ENCODE measurements around the gene BEST1. TPM values are rescaled to one million over a fixed set of nuclear protein-coding genes. Genes with fewer than 3 reads are reported as not detected.

BEST1 gene
- total RNA-seq, 1 experiment from 2014 or later: 0.17 TPM

DNA sequence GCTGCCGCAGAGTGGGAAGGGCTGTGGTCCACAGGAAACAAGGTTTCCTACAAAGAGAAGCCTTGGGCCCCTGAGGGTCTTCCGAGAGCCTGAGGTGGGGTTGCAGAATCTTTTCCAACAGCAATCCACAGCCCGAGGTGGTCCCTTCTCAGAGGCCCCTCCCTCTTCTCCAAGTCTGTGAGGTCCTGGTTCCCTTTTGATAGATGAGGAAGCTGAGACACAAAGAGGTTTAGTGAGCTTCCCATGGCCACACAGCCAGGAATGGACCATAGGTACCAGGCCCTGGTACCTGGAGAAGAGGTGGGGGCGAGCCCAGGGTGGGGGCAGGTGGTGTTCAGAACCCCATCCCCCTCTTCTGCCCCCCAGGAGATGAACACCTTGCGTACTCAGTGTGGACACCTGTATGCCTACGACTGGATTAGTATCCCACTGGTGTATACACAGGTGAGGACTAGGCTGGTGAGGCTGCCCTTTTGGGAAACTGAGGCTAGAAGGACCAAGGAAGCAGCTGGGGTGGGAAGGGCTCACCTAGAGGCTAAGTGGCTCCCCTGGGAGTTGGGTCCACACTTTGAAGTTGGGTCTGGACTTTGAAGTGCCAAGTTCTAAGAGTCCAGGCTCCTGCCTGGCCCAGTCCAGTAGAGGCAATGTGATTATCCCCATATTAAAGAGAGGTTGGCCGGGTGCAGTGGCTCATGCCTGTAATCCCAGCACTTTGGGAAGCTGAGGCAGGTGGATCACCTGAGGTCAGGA is 7.0 kb downstream of the BEST1 start (continued):
- TF ChIP-seq, protein P1, sequence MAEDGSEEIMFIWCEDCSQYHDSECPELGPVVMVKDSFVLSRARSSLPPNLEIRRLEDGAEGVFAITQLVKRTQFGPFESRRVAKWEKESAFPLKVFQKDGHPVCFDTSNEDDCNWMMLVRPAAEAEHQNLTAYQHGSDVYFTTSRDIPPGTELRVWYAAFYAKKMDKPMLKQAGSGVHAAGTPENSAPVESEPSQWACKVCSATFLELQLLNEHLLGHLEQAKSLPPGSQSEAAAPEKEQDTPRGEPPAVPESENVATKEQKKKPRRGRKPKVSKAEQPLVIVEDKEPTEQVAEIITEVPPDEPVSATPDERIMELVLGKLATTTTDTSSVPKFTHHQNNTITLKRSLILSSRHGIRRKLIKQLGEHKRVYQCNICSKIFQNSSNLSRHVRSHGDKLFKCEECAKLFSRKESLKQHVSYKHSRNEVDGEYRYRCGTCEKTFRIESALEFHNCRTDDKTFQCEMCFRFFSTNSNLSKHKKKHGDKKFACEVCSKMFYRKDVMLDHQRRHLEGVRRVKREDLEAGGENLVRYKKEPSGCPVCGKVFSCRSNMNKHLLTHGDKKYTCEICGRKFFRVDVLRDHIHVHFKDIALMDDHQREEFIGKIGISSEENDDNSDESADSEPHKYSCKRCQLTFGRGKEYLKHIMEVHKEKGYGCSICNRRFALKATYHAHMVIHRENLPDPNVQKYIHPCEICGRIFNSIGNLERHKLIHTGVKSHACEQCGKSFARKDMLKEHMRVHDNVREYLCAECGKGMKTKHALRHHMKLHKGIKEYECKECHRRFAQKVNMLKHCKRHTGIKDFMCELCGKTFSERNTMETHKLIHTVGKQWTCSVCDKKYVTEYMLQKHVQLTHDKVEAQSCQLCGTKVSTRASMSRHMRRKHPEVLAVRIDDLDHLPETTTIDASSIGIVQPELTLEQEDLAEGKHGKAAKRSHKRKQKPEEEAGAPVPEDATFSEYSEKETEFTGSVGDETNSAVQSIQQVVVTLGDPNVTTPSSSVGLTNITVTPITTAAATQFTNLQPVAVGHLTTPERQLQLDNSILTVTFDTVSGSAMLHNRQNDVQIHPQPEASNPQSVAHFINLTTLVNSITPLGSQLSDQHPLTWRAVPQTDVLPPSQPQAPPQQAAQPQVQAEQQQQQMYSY (CRISPR knock-in tag; IDR thresholded peaks at IDR 0.05): no peak
- TF ChIP-seq, protein P2, sequence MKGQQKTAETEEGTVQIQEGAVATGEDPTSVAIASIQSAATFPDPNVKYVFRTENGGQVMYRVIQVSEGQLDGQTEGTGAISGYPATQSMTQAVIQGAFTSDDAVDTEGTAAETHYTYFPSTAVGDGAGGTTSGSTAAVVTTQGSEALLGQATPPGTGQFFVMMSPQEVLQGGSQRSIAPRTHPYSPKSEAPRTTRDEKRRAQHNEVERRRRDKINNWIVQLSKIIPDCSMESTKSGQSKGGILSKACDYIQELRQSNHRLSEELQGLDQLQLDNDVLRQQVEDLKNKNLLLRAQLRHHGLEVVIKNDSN (CRISPR knock-in tag; IDR thresholded peaks at IDR 0.05): no peak
- TF ChIP-seq OVOL2 (CRISPR knock-in tag; IDR thresholded peaks at IDR 0.05; ENCODE audit: borderline replicate concordance): no peak

DNA sequence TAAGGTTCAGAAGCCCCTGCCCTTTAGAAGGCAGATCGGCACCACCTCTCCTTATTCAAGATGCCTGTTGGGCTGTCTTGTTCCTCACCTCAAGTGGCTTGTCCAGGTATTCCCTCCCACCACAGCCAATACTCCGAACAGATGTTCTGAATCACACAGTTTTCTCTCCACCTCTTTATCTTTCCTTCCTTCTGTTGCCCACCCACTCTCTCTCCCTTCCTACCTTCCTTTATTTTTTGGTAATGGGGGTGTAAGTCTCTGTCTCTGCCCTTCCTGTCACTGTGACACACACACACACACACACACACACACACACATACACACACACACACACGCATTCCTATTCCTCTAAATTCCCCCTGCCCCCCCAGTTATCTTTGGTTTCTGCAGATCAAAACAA is 8.4 kb downstream of the BEST1 start:
- POLR2A ChIA-PET: interaction anchor here (0.6 to 1.1 kb wide), 2 partner anchors 9 to 128 kb away, joined by 4 to 5 read pairs; partner anchors contain the start of gene BEST1
- DNase-seq (ENCODE audit: low spot score): no peak

More for the DNA sequence above, 8.4 kb downstream of the BEST1 start:
- TF ChIP-seq, protein P3, sequence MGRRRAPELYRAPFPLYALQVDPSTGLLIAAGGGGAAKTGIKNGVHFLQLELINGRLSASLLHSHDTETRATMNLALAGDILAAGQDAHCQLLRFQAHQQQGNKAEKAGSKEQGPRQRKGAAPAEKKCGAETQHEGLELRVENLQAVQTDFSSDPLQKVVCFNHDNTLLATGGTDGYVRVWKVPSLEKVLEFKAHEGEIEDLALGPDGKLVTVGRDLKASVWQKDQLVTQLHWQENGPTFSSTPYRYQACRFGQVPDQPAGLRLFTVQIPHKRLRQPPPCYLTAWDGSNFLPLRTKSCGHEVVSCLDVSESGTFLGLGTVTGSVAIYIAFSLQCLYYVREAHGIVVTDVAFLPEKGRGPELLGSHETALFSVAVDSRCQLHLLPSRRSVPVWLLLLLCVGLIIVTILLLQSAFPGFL (CRISPR knock-in tag; IDR thresholded peaks at IDR 0.05; ENCODE audit: borderline replicate concordance): no peak
- no peak for TF ChIP-seq NR3C1 (CRISPR knock-in tag; conservative IDR thresholded peaks at IDR 0.05; ENCODE audit: low read depth)
- TF ChIP-seq, protein P4, sequence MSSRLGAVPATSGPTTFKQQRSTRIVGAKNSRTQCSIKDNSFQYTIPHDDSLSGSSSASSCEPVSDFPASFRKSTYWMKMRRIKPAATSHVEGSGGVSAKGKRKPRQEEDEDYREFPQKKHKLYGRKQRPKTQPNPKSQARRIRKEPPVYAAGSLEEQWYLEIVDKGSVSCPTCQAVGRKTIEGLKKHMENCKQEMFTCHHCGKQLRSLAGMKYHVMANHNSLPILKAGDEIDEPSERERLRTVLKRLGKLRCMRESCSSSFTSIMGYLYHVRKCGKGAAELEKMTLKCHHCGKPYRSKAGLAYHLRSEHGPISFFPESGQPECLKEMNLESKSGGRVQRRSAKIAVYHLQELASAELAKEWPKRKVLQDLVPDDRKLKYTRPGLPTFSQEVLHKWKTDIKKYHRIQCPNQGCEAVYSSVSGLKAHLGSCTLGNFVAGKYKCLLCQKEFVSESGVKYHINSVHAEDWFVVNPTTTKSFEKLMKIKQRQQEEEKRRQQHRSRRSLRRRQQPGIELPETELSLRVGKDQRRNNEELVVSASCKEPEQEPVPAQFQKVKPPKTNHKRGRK (CRISPR knock-in tag; IDR thresholded peaks at IDR 0.05; ENCODE audit: borderline replicate concordance): no peak
- TF ChIP-seq, protein P5, sequence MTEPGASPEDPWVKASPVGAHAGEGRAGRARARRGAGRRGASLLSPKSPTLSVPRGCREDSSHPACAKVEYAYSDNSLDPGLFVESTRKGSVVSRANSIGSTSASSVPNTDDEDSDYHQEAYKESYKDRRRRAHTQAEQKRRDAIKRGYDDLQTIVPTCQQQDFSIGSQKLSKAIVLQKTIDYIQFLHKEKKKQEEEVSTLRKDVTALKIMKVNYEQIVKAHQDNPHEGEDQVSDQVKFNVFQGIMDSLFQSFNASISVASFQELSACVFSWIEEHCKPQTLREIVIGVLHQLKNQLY (CRISPR knock-in tag; IDR thresholded peaks at IDR 0.05): no peak
- TF ChIP-seq CBFB (CRISPR knock-in tag; IDR thresholded peaks at IDR 0.05; ENCODE audit: low read depth): no peak
- TF ChIP-seq, protein P6, sequence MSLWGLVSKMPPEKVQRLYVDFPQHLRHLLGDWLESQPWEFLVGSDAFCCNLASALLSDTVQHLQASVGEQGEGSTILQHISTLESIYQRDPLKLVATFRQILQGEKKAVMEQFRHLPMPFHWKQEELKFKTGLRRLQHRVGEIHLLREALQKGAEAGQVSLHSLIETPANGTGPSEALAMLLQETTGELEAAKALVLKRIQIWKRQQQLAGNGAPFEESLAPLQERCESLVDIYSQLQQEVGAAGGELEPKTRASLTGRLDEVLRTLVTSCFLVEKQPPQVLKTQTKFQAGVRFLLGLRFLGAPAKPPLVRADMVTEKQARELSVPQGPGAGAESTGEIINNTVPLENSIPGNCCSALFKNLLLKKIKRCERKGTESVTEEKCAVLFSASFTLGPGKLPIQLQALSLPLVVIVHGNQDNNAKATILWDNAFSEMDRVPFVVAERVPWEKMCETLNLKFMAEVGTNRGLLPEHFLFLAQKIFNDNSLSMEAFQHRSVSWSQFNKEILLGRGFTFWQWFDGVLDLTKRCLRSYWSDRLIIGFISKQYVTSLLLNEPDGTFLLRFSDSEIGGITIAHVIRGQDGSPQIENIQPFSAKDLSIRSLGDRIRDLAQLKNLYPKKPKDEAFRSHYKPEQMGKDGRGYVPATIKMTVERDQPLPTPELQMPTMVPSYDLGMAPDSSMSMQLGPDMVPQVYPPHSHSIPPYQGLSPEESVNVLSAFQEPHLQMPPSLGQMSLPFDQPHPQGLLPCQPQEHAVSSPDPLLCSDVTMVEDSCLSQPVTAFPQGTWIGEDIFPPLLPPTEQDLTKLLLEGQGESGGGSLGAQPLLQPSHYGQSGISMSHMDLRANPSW (CRISPR knock-in tag; conservative IDR thresholded peaks at IDR 0.05; ENCODE audit: low read depth): no peak
- TF ChIP-seq GRHL2 (CRISPR knock-in tag; IDR thresholded peaks at IDR 0.05; ENCODE audit: insufficient replicate concordance, severe bottlenecking): no peak
- TF ChIP-seq, protein P7, sequence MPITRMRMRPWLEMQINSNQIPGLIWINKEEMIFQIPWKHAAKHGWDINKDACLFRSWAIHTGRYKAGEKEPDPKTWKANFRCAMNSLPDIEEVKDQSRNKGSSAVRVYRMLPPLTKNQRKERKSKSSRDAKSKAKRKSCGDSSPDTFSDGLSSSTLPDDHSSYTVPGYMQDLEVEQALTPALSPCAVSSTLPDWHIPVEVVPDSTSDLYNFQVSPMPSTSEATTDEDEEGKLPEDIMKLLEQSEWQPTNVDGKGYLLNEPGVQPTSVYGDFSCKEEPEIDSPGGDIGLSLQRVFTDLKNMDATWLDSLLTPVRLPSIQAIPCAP (CRISPR knock-in tag; IDR thresholded peaks at IDR 0.05): no peak
- no peak for TF ChIP-seq ZNF671 (CRISPR knock-in tag; IDR thresholded peaks at IDR 0.05)
- TF ChIP-seq MXD4 (CRISPR knock-in tag; IDR thresholded peaks at IDR 0.05; ENCODE audit: borderline replicate concordance): no peak
- TF ChIP-seq TEAD4 (CRISPR knock-in tag; IDR thresholded peaks at IDR 0.05): no peak
- no peak for TF ChIP-seq ZNF263 (CRISPR knock-in tag; IDR thresholded peaks at IDR 0.05; ENCODE audit: low read depth)
- Mint-ChIP-seq H3K36me3 (peaks cover 8% of the 10 kb centered on the region), H3K27me3 (ENCODE audit: low read depth) (peaks cover 26% of the 10 kb centered on the region), H3K4me3 (no peak overlapping the region), H3K27ac (no peak overlapping the region), H3K4me1 (peaks cover 5% of the 10 kb centered on the region; the same call in 1 of the 2 replicates), H3K9me3 (no peaks in the 10 kb centered on the region)
- no peak for ATAC-seq
- CTCF ChIA-PET: interaction anchor here (0.9 to 3.6 kb wide), 5 partner anchors 11 to 150 kb away, joined by 3 to 19 read pairs (median 7); no protein-coding TSS in a partner anchor

Measured in WTC11 (cell line).